Neural crest cell (in vitro differentiated cells): ENCODE measurements around the gene COL9A3. TPM values are rescaled to one million over a fixed set of nuclear protein-coding genes. Genes with fewer than 3 reads are reported as not detected.

Experiments used
- DNase-seq: peaks from one replicate; pipeline ENCODE4 v3.0.0; 2021; ENCODE audit warnings: low read depth, mixed read lengths, low spot score
- H3K27ac Mint-ChIP-seq: one replicate; pipeline ENCODE4 v1.8.0; 2021; ENCODE audit warnings: mild to moderate bottlenecking, mixed read lengths; ENCODE audit not compliant: unreplicated experiment
- H3K27me3 Mint-ChIP-seq: 2 replicates; pipeline ENCODE4 v1.8.0; 2021; ENCODE audit warnings: low read depth, mild to moderate bottlenecking, mixed read lengths
- H3K36me3 Mint-ChIP-seq: 2 replicates; pipeline ENCODE4 v1.8.0; 2021; ENCODE audit warnings: low read depth, mild to moderate bottlenecking, mixed read lengths
- H3K4me1 Mint-ChIP-seq: 2 replicates; pipeline ENCODE4 v1.8.0; 2021; ENCODE audit warnings: mixed read lengths
- H3K4me3 Mint-ChIP-seq: one replicate; pipeline ENCODE4 v1.8.0; 2021; ENCODE audit warnings: mild to moderate bottlenecking, mixed read lengths
- H3K9me3 Mint-ChIP-seq: 2 replicates; pipeline ENCODE4 v1.8.0; 2021; ENCODE audit warnings: mixed read lengths
- CTCF ChIP-seq: fragments of 200-600 bp; sonication (generic); conservative IDR thresholded peaks from 2 replicates; pipeline ENCODE4 v1.5.0; 2021; ENCODE audit warnings: antibody characterized with exemption, mild to moderate bottlenecking
- total RNA-seq: library from RNA; stranded (reverse); gene quantifications from 2 replicates; pipeline ENCODE4 v1.2.1, GENCODE V29; 2021

Gene COL9A3
- total RNA-seq, 1 donor from 2014 or later: 4.6 TPM

- Mint-ChIP-seq H3K4me3 (no peak overlapping the region), H3K27ac (no peak overlapping the region), H3K27me3 (no peaks in the 10 kb centered on the region), H3K36me3 (no peaks in the 10 kb centered on the region), H3K9me3 (no peaks in the 10 kb centered on the region), H3K4me1 (peaks cover 11% of the 10 kb centered on the region)
- DNase-seq: no peak
- TF ChIP-seq CTCF: no peak
Observed at GRCh38 chr20:62825986-62826645, 9.3 kb downstream of the COL9A3 start.

GRCh38 chr20:62826646-62827310 lies 9.9 kb downstream of the COL9A3 start:
- Mint-ChIP-seq H3K27me3 (no peaks in the 10 kb centered on the region), H3K27ac (no peak overlapping the region), H3K9me3 (no peaks in the 10 kb centered on the region), H3K4me3 (no peak overlapping the region), H3K36me3 (no peaks in the 10 kb centered on the region), H3K4me1 (peaks cover 14% of the 10 kb centered on the region)
- no peak for DNase-seq
- no peak for TF ChIP-seq CTCF

- Mint-ChIP-seq H3K9me3 (no peaks in the 10 kb centered on the region), H3K4me1 (peaks cover 20% of the 10 kb centered on the region), H3K4me3 (no peak overlapping the region), H3K27ac (no peak overlapping the region), H3K27me3 (no peaks in the 10 kb centered on the region), H3K36me3 (no peaks in the 10 kb centered on the region)
- DNase-seq: no peak
- no peak for TF ChIP-seq CTCF
Observed at GRCh38 chr20:62827311-62828038, 10.6 kb downstream of the COL9A3 start.

- Mint-ChIP-seq H3K9me3 (no peaks in the 10 kb centered on the region), H3K4me3 (no peak overlapping the region), H3K27ac (no peak overlapping the region), H3K4me1 (peaks cover 22% of the 10 kb centered on the region), H3K27me3 (no peaks in the 10 kb centered on the region), H3K36me3 (no peaks in the 10 kb centered on the region)
- no peak for DNase-seq
- no peak for TF ChIP-seq CTCF
Observed at GRCh38 chr20:62828051-62828450, 11.2 kb downstream of the COL9A3 start.

GRCh38 chr20:62828511-62829230 lies 11.8 kb downstream of the COL9A3 start:
- DNase-seq: no peak
- Mint-ChIP-seq H3K36me3 (no peaks in the 10 kb centered on the region), H3K27ac (no peak overlapping the region), H3K27me3 (no peaks in the 10 kb centered on the region), H3K4me1 (peaks cover 16% of the 10 kb centered on the region), H3K9me3 (no peaks in the 10 kb centered on the region), H3K4me3 (no peak overlapping the region)
- no peak for TF ChIP-seq CTCF
